CD4-positive, CD25-positive, alpha-beta regulatory T cell (primary cell): Measurements from ENCODE around the gene SRSF9. TPM values are rescaled to one million over a fixed set of nuclear protein-coding genes. Genes with fewer than 3 reads are reported as not detected.

Source experiments
- ATAC-seq, 2 donors: fragments of 150-1000 bp; cut with Tn5 transposase; one replicate each; pipeline ENCODE4 v1.10.0; 2021; ENCODE audit warnings: low read depth in 2 of 2, moderate number of reproducible peaks in 2 of 2, moderate library complexity in 1 of 2
- DNase-seq, 3 donors: peaks; one replicate each; pipeline versions ENCODE4 v3.0.0 to v3.0.0-alpha.2; 2012 to 2022; ENCODE audit warnings: mixed read lengths in 1 of 3
- H3K27ac ChIP-seq: one replicate; pipeline ENCODE4 v1.7.0; 2013; ENCODE audit warnings: mild to moderate bottlenecking, low read length; ENCODE audit not compliant: insufficient read depth, poor library complexity, severe bottlenecking
- H3K27me3 ChIP-seq: one replicate; pipeline ENCODE4 v1.7.0; 2013; ENCODE audit warnings: low read length; ENCODE audit not compliant: control insufficient read depth, insufficient read depth
- H3K36me3 ChIP-seq: one replicate; pipeline ENCODE4 v1.7.0; 2013; ENCODE audit warnings: mild to moderate bottlenecking, low read length, moderate library complexity; ENCODE audit not compliant: control insufficient read depth, insufficient read depth
- H3K4me1 ChIP-seq: 2 replicates; pipeline ENCODE4 v1.7.0; 2013; ENCODE audit warnings: mild to moderate bottlenecking, low read length; ENCODE audit not compliant: insufficient read depth, control insufficient read depth, poor library complexity, severe bottlenecking
- H3K4me3 ChIP-seq: one replicate; pipeline ENCODE4 v1.7.0; 2013; ENCODE audit warnings: low read depth, mild to moderate bottlenecking, low read length, moderate library complexity
- H3K9me3 ChIP-seq, 2 experiments: 1 replicate in 1 of 2; 2 replicates in 1 of 2; pipeline ENCODE4 v1.7.0; 2013; ENCODE audit warnings: low read length in 2 of 2, mild to moderate bottlenecking in 1 of 2, moderate library complexity in 1 of 2; ENCODE audit not compliant: control insufficient read depth in 2 of 2
- H3K27ac Mint-ChIP-seq, 3 donors: one replicate each; pipeline ENCODE4 v1.8.0; 2020 to 2022; ENCODE audit warnings: mild to moderate bottlenecking in 3 of 3, mixed read lengths in 3 of 3, moderate library complexity in 2 of 3
- H3K27me3 Mint-ChIP-seq: one replicate; pipeline ENCODE4 v1.8.0; 2022; ENCODE audit warnings: mild to moderate bottlenecking, mixed read lengths
- H3K36me3 Mint-ChIP-seq: one replicate; pipeline ENCODE4 v1.8.0; 2020; ENCODE audit warnings: mixed read lengths
- H3K4me1 Mint-ChIP-seq, 4 donors: one replicate each; pipeline ENCODE4 v1.8.0; 2020 to 2022; ENCODE audit warnings: mixed read lengths in 4 of 4, mild to moderate bottlenecking in 1 of 4
- H3K4me3 Mint-ChIP-seq, 4 donors: one replicate each; pipeline ENCODE4 v1.8.0; 2020 to 2022; ENCODE audit warnings: mild to moderate bottlenecking in 4 of 4, mixed read lengths in 4 of 4, moderate library complexity in 3 of 4
- H3K9me3 Mint-ChIP-seq, 7 donors: one replicate each; pipeline ENCODE4 v1.8.0; 2020 to 2022; ENCODE audit warnings: mixed read lengths in 7 of 7, mild to moderate bottlenecking in 3 of 7, moderate library complexity in 2 of 7
- polyA plus RNA-seq, 4 donors: library from polyadenylated mRNA; unstranded; fragments of 300-500 nt; fragmentation: Illumina TruSeq; gene quantifications; one replicate each; pipeline ENCODE4 v1.2.3, GENCODE V29; 2021
- total RNA-seq: library from RNA; stranded (reverse); gene quantifications from one replicate; pipeline ENCODE4 v1.2.3, GENCODE V29; 2022

Gene SRSF9
- total and polyA plus RNA-seq, 5 donors from 2014 or later: 138 to 193 (median 189) TPM

DNA sequence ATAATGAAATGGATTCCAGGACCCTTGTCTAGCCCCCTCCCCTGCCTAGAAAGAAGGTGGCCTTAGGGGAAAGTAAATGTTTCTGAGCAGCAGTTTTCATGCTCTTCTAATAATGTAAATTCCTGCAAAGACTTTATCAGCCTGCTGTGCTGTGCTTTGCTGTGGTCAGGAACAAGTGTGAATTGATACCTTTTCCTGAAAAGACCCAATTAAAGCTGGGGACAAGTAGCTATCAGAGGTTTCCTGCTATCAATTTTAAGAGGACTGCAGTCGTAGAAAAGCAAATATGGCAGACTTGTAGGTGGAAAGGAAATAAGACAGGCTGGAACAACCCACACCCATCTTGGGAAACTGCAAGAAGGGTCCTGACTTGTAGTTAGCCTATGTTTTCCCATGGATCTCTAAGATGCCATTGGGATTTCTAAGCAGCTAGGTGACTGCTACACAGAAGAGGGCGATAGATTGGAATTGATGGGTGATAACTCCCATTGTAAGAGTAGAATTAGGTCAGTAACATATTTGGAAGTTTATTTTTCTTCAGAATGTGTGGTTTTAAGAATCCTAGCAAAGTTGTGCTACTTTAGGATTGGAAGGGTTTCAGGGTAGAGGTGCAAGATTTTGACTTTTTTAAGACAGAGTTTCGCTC lies 29.4 kb upstream of the SRSF9 start:
- H3K4me1 ChIP-seq: peaks cover 22% of the 10 kb centered on the region
- peaks cover 0 to under 1% (median 0%) of the 10 kb centered on the region in 7 donors for H3K9me3 Mint-ChIP-seq
- peaks cover 19% of the 10 kb centered on the region for H3K36me3 Mint-ChIP-seq
- peak overlapping the region in 1 of 4 donors; percentile 100 for H3K4me3 Mint-ChIP-seq
- ATAC-seq (no peak), DNase-seq (no peak)
- H3K9me3 ChIP-seq: no peaks in the 10 kb centered on the region
- peaks cover 13% of the 10 kb centered on the region for H3K36me3 ChIP-seq
- peak overlapping the region in 2 of 3 donors; percentile 33 to 74 for H3K27ac Mint-ChIP-seq
- H3K27me3 Mint-ChIP-seq: no peaks in the 10 kb centered on the region
- no peaks in the 10 kb centered on the region for H3K27me3 ChIP-seq
- peaks cover 18 to 37% (median 28%) of the 10 kb centered on the region in 4 donors for H3K4me1 Mint-ChIP-seq
- peak overlapping the region; percentile 18 for H3K27ac ChIP-seq
- H3K4me3 ChIP-seq: peak overlapping the region; percentile 0

DNA sequence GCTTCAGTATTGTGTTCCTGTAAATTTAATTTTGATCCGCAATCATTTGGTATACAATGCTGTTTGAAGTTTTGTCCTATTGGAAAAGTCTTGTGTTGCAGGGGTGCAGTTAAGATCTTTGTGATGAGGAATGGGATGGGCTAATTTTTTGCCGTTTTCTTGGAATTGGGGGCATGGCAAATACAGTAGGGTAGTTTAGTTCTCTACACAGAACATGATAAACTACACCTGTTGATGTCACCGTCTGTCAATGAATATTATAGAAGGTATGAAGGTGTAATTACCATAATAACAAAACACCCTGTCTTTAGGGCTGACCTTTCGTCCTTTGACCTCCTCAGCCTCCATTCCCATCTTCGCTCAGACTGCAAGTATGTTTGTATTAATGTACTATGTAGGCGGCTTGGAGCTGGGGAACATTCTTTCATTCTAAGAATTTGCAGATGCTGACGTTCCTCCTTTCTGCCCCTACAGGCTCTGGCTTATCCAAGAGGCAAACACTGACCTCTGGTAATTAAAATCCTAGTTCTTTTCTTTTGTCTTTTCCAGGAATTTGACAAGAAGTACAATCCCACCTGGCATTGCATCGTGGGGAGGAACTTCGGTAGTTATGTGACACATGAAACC lies 28.1 kb upstream of the SRSF9 start:
- peaks cover 18 to 37% (median 28%) of the 10 kb centered on the region in 4 donors for H3K4me1 Mint-ChIP-seq
- H3K4me3 Mint-ChIP-seq: peak overlapping the region; percentile 95 to 100 (median 96)
- no peak for DNase-seq
- Histone ChIP-seq H3K27me3 (no peaks in the 10 kb centered on the region), H3K27ac (peak overlapping the region; percentile 83), H3K9me3 (no peaks in the 10 kb centered on the region), H3K36me3 (peaks cover 7% of the 10 kb centered on the region), H3K4me3 (peak overlapping the region; percentile 86), H3K4me1 (peaks cover 22% of the 10 kb centered on the region)
- peaks cover 11% of the 10 kb centered on the region for H3K36me3 Mint-ChIP-seq
- H3K9me3 Mint-ChIP-seq: no peaks in the 10 kb centered on the region
- no peaks in the 10 kb centered on the region for H3K27me3 Mint-ChIP-seq
- peak overlapping the region; percentile 84 to 96 (median 85) for H3K27ac Mint-ChIP-seq
- no peak for ATAC-seq

DNA sequence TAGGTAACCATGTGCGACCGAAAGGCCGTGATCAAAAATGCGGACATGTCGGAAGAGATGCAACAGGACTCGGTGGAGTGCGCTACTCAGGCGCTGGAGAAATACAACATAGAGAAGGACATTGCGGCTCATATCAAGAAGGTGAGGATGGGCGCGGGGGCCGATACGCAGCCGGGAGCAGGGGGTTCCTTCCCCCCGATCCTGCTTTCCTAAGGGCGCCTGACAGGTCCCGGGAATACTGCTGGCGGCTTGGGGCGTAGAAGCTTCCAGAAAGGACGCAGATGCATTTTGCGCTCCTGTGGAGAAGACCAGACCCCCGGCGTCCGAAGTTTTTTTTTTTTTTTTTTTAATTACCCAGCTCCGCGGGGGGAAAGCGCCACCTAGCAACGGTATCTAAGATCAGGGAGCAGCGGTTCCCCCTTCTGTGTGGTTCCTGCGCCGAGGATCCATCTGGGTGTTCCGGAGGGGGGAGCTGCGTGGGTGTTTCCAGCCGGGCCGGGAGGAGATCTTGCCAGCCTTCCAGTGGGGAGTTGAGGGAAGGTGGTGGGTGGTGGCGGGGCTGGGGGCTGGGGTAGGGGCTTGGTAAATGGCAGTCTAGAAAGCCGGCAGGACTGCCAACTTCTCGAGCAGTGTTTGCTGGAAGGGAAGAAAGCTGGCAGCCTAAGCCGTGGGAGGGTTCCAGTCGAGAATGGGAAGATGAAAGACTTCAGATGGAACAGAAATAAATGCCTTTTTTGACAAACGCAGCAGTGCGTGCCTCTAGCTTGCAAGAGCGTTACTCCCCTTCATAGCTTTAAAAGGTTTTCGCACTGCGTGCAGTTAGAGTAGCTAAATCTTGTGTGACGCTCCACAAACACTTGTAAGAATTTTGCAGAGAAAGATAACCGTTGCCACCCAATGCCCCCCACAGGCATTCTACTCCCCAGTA lies 27.1 kb upstream of the SRSF9 start:
- no peaks in the 10 kb centered on the region for H3K9me3 ChIP-seq
- peak overlapping the region; percentile 95 to 100 (median 96) for H3K4me3 Mint-ChIP-seq
- DNase-seq: peak; percentile 6 to 49 (median 43)
- peaks cover 18 to 37% (median 28%) of the 10 kb centered on the region in 4 donors for H3K4me1 Mint-ChIP-seq
- peaks cover 22% of the 10 kb centered on the region for H3K4me1 ChIP-seq
- H3K4me3 ChIP-seq: peak overlapping the region; percentile 86
- H3K9me3 Mint-ChIP-seq: no peaks in the 10 kb centered on the region
- H3K36me3 Mint-ChIP-seq: peaks cover 11% of the 10 kb centered on the region
- peaks cover 7% of the 10 kb centered on the region for H3K36me3 ChIP-seq
- ATAC-seq: peak; percentile 9 to 15
- no peaks in the 10 kb centered on the region for H3K27me3 Mint-ChIP-seq
- H3K27ac Mint-ChIP-seq: peak overlapping the region; percentile 84 to 96 (median 85)
- no peaks in the 10 kb centered on the region for H3K27me3 ChIP-seq
- H3K27ac ChIP-seq: peak overlapping the region; percentile 83

DNA sequence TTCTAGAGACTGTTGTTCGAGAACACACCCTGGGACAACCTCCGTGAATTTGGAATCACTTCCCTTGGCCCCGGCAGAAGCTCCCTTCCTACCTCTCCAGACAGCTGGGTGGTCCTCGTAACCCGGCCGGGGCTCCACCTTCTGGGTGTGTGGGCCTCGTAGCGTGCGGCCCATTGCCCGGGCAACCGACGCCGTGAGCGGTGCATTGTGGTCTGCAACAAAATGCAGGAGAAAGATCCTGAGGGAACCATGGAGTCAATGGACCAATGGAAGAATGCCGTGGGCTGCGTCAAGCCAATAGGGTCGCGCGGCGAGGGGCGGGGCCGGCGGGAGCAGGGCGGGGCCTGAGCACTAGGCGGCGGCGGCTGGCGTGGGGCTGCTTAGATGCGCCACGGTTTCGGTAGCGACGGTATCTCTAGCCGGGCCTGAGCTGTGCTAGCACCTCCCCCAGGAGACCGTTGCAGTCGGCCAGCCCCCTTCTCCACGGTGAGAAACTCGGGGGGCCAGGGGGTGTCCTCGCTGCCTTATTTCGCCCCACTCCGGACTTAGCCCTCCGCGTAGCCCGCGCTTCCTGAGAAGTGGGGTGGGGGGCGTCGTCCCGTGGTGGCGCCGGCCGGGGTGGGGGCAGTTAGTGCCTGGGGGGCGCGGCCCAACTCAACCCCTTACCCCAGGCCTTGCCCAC lies 26.3 kb upstream of the SRSF9 start, which contains the start of gene DYNLL1:
Gene DYNLL1, plus strand, starts transcription at position 383 of the 682 bp plus-strand sequence. CDS start 309 bp downstream, outside the sequence.
- Mint-ChIP-seq H3K9me3 (no peaks in the 10 kb centered on the region), H3K27me3 (no peaks in the 10 kb centered on the region), H3K27ac (peak within 1 kb of the TSS; percentile 84 to 96 (median 89)), H3K4me1 (peaks cover 18 to 37% (median 28%) of the 10 kb centered on the region in 4 donors), H3K4me3 (peak within 1 kb of the TSS; percentile 95 to 100 (median 96)), H3K36me3 (peaks cover 11% of the 10 kb centered on the region)
- H3K36me3 ChIP-seq: peaks cover 7% of the 10 kb centered on the region
- H3K4me1 ChIP-seq: peaks cover 22% of the 10 kb centered on the region
- DNase-seq (peak; percentile 94 to 97 (median 96)), ATAC-seq (peak; percentile 98 to 99)
- H3K4me3 ChIP-seq: peak within 1 kb of the TSS; percentile 86
- H3K27ac ChIP-seq: peak within 1 kb of the TSS; percentile 83
- H3K27me3 ChIP-seq: no peaks in the 10 kb centered on the region
- H3K9me3 ChIP-seq: no peaks in the 10 kb centered on the region

DNA sequence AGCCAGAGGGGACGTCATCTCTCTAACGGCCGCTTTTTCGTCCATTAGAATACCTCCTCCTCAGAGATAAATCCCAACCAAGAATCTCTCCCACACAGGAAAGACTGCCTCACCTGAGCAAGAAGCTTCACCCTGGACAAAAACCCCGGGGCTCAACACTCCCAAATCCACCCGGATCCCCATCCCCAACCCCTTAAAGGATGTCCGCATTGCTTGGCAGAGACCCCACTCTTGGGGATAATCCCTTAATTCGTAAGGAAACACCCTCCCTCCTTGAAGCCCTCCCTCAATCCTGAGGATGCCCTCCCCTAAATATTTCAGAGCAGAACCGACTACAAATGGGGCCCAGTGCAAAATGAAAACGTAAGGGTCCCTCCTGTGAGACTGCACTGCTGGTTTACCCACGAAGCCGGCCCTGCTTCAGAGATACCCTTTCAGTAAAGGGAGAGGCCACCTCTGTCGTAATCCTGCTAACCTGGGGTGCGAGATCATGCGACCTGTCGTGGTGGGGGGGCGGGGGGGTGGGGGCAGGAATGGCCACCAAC lies 25.7 kb upstream of the SRSF9 start:
- no peak for ATAC-seq
- peak overlapping the region; percentile 83 for H3K27ac ChIP-seq
- peak overlapping the region; percentile 56 for H3K4me3 ChIP-seq
- Mint-ChIP-seq H3K4me1 (peaks cover 16 to 35% (median 26%) of the 10 kb centered on the region in 4 donors), H3K27ac (peak overlapping the region; percentile 57 to 96 (median 84)), H3K27me3 (no peaks in the 10 kb centered on the region), H3K9me3 (no peaks in the 10 kb centered on the region), H3K4me3 (peak overlapping the region; percentile 95 to 100 (median 96)), H3K36me3 (peaks cover 7% of the 10 kb centered on the region)
- peaks cover 22% of the 10 kb centered on the region for H3K4me1 ChIP-seq
- H3K36me3 ChIP-seq: peaks cover 5% of the 10 kb centered on the region
- no peak for DNase-seq
- no peaks in the 10 kb centered on the region for H3K27me3 ChIP-seq
- no peaks in the 10 kb centered on the region for H3K9me3 ChIP-seq

DNA sequence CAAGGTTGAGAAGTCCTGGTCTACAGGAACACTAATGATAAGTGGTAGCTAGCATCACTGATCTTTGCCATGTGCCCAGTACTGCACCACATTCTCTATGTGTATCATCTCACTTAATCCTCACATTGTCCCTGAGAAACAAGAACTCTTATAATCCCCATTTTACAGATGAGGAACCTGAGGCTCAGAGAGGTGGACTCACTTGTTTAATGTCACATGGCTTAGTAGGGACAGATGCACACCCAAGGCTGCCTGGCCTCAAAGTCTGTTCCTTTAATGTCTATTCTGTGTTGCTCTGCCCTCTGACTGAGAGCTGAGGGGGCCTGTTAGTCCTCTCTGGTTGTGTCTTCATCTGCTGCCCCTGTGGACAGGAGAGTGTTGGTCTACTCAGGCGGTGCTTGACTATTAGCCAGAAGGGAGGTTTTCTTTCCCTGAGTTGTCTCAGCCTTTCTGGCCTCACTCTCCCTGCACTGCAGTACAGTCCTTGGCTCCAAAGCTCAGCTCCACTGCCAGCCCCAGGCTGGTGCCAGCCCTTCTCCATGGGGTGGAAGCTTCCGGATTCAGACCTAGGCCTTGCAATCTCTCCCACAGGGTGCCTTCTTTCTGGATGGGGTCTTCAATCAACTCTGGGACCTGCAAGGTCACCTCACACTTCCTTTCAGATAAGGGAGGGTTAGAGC lies 21.4 kb upstream of the SRSF9 start:
- H3K36me3 ChIP-seq: no peaks in the 10 kb centered on the region
- Mint-ChIP-seq H3K36me3 (no peaks in the 10 kb centered on the region), H3K4me3 (no peak overlapping the region), H3K4me1 (peaks cover 9 to 13% (median 10%) of the 10 kb centered on the region in 4 donors), H3K27ac (no peak overlapping the region), H3K9me3 (peaks cover 0 to 2% (median 0%) of the 10 kb centered on the region in 7 donors), H3K27me3 (no peaks in the 10 kb centered on the region)
- DNase-seq (no peak), ATAC-seq (no peak)
- H3K4me3 ChIP-seq: no peak overlapping the region
- H3K27me3 ChIP-seq: no peaks in the 10 kb centered on the region
- no peak overlapping the region for H3K27ac ChIP-seq
- H3K4me1 ChIP-seq: peaks cover 6% of the 10 kb centered on the region
- H3K9me3 ChIP-seq: no peaks in the 10 kb centered on the region
